Loucy (cell line): Measurements from ENCODE around the gene SNX3.
"Not testable (repeated sequence)": the region's sequence is repeated elsewhere in the genome, so short reads cannot be mapped to it uniquely, and the experiment has no call there.

Experiments used
- H2AFZ ChIP-seq: fragments of 200-600 bp; sonication (generic); 2 replicates; pipeline ENCODE4 v1.6.0; 2016; ENCODE audit warnings: antibody characterized with exemption, mild to moderate bottlenecking, low read length, moderate library complexity
- H3F3A ChIP-seq: fragments of 200-600 bp; 2 replicates; pipeline ENCODE4 v1.6.0; 2016; ENCODE audit warnings: antibody characterized with exemption, low read depth, mild to moderate bottlenecking
- H3K27me3 ChIP-seq: fragments of 200-600 bp; sonication (generic); 2 replicates; pipeline ENCODE4 v1.6.1; 2014; ENCODE audit warnings: low read length, mild to moderate bottlenecking; ENCODE audit not compliant: insufficient read depth, poor library complexity, severe bottlenecking
- H3K36me3 ChIP-seq: fragments of 200-600 bp; sonication (generic); 2 replicates; pipeline ENCODE4 v1.6.1; 2016; ENCODE audit warnings: low read length; ENCODE audit not compliant: insufficient read depth
- H3K4me1 ChIP-seq: fragments of 200-600 bp; sonication (generic); 2 replicates; pipeline ENCODE4 v1.5.1; 2014; ENCODE audit warnings: low read length, mild to moderate bottlenecking; ENCODE audit not compliant: insufficient read depth, poor library complexity, severe bottlenecking
- H3K4me2 ChIP-seq: fragments of 200-600 bp; sonication (generic); 2 replicates; pipeline ENCODE4 v1.6.0; 2014; ENCODE audit warnings: antibody characterized with exemption, low read length, low read depth, mild to moderate bottlenecking; ENCODE audit not compliant: poor library complexity, severe bottlenecking
- H3K4me3 ChIP-seq: fragments of 200-600 bp; sonication (generic); 2 replicates; pipeline ENCODE4 v1.5.1; 2014; ENCODE audit warnings: low read length, mild to moderate bottlenecking, mixed read lengths; ENCODE audit not compliant: poor library complexity, severe bottlenecking
- H3K79me2 ChIP-seq: fragments of 200-600 bp; sonication (generic); 2 replicates; pipeline ENCODE4 v1.6.1; 2014; ENCODE audit warnings: low read length; ENCODE audit not compliant: insufficient read depth
- H3K9ac ChIP-seq: fragments of 200-600 bp; sonication (generic); 2 replicates; pipeline ENCODE4 v1.6.0; 2014; ENCODE audit warnings: mild to moderate bottlenecking, low read depth, low read length, moderate library complexity; ENCODE audit not compliant: poor library complexity, severe bottlenecking
- H3K9me2 ChIP-seq: fragments of 200-600 bp; sonication (generic); replicated peaks from 2 replicates; pipeline ENCODE4 v1.6.1; 2016; ENCODE audit warnings: low read depth, low read length, mixed read lengths
- H3K9me3 ChIP-seq: fragments of 200-600 bp; sonication (generic); 2 replicates; pipeline ENCODE4 v1.6.1; 2014; ENCODE audit warnings: mild to moderate bottlenecking, antibody characterized with exemption, low read length, low read depth; ENCODE audit not compliant: insufficient read depth
- H4K20me1 ChIP-seq: fragments of 200-600 bp; sonication (generic); 2 replicates; pipeline ENCODE4 v1.6.0; 2014; ENCODE audit warnings: antibody characterized with exemption, low read length, mild to moderate bottlenecking; ENCODE audit not compliant: insufficient read depth, poor library complexity, severe bottlenecking
- CTCF ChIP-seq: fragments of 200-600 bp; sonication (generic); conservative IDR thresholded peaks from 2 replicates; pipeline ENCODE4 v1.5.1; 2014; ENCODE audit warnings: mild to moderate bottlenecking, antibody characterized with exemption, low read length
- EZH2phosphoT487 ChIP-seq: fragments of 200-600 bp; IDR thresholded peaks from 2 replicates; pipeline ENCODE4 v1.6.1; 2018; ENCODE audit warnings: antibody characterized with exemption, mild to moderate bottlenecking, moderate library complexity, borderline replicate concordance

Gene SNX3

GRCh38 chr6:108275976-108276375, 15.1 kb upstream of the SNX3 start:
- H3K4me2 ChIP-seq, result no peak overlapping the region
- no peaks in the 10 kb centered on the region for H3F3A ChIP-seq
- no peaks in the 10 kb centered on the region for H3K36me3 ChIP-seq
- H3K9me3 ChIP-seq, result no peaks in the 10 kb centered on the region
- H2AFZ ChIP-seq, result peak overlapping the region; percentile 46; the same call in 1 of the 2 replicates
- no peaks in the 10 kb centered on the region for H3K9me2 ChIP-seq
- TF ChIP-seq CTCF (no peak), EZH2phosphoT487 (no peak)
- no peak overlapping the region for H3K4me3 ChIP-seq
- no peak overlapping the region for H3K9ac ChIP-seq
- H3K27me3 ChIP-seq, result no peaks in the 10 kb centered on the region
- H3K4me1 ChIP-seq, result peaks cover 7% of the 10 kb centered on the region
- no peaks in the 10 kb centered on the region for H3K79me2 ChIP-seq
- H4K20me1 ChIP-seq, result no peaks in the 10 kb centered on the region

DNA sequence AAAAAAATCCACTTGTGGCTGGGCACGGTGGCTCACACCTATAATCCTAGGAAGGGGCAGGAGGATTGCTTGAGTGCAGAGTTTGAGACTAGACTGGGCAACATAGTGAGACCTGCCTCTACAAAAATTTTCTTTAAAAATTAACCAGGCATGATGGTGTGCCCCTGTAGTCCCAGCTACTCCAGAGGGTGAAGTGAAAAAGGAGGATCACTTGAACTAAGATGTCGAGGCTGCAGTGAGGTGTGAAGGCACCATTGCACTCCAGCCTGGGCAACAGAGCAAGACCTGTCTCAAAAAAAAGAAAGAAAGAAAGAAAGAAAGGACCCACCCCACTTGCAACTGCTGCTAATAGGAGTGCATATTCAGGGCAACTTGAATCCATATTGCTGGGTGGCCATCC, 13.7 kb upstream of the SNX3 start:
- TF ChIP-seq EZH2phosphoT487 (no peak), CTCF (no peak)
- H4K20me1 ChIP-seq, result no peaks in the 10 kb centered on the region
- H3F3A ChIP-seq, result no peaks in the 10 kb centered on the region
- no peaks in the 10 kb centered on the region for H3K27me3 ChIP-seq
- H3K9ac ChIP-seq, result no peak overlapping the region
- H3K4me3 ChIP-seq, result no peak overlapping the region
- no peaks in the 10 kb centered on the region for H3K36me3 ChIP-seq
- no peaks in the 10 kb centered on the region for H3K9me2 ChIP-seq
- H3K79me2 ChIP-seq, result no peaks in the 10 kb centered on the region
- peaks cover 7% of the 10 kb centered on the region for H3K4me1 ChIP-seq
- H3K9me3 ChIP-seq, result no peaks in the 10 kb centered on the region
- H2AFZ ChIP-seq, result no peak overlapping the region
- H3K4me2 ChIP-seq, result no peak overlapping the region

GRCh38 chr6:108269955-108270354, 9.1 kb upstream of the SNX3 start:
- H3K9me3 ChIP-seq, H3F3A ChIP-seq, H3K36me3 ChIP-seq, H3K4me2 ChIP-seq, H3K9ac ChIP-seq, H3K4me1 ChIP-seq, H4K20me1 ChIP-seq, H3K27me3 ChIP-seq, H2AFZ ChIP-seq, H3K79me2 ChIP-seq, H3K9me2 ChIP-seq, H3K4me3 ChIP-seq: not testable (repeated sequence)

- no peaks in the 10 kb centered on the region for H3K27me3 ChIP-seq
- no peak overlapping the region for H3K4me3 ChIP-seq
- H3K9ac ChIP-seq, result no peak overlapping the region
- no peaks in the 10 kb centered on the region for H3K4me1 ChIP-seq
- no peaks in the 10 kb centered on the region for H3K36me3 ChIP-seq
- TF ChIP-seq EZH2phosphoT487 (no peak), CTCF (no peak)
- no peak overlapping the region for H2AFZ ChIP-seq
- H3F3A ChIP-seq, result no peaks in the 10 kb centered on the region
- no peaks in the 10 kb centered on the region for H3K9me2 ChIP-seq
- no peaks in the 10 kb centered on the region for H4K20me1 ChIP-seq
- H3K4me2 ChIP-seq, result no peak overlapping the region
- H3K79me2 ChIP-seq, result no peaks in the 10 kb centered on the region
- no peaks in the 10 kb centered on the region for H3K9me3 ChIP-seq
Observed at GRCh38 chr6:108268845-108269244, 8.0 kb upstream of the SNX3 start.
